Measurements from ENCODE around the gene STRIT1.

- TF ChIP-seq, protein P1, sequence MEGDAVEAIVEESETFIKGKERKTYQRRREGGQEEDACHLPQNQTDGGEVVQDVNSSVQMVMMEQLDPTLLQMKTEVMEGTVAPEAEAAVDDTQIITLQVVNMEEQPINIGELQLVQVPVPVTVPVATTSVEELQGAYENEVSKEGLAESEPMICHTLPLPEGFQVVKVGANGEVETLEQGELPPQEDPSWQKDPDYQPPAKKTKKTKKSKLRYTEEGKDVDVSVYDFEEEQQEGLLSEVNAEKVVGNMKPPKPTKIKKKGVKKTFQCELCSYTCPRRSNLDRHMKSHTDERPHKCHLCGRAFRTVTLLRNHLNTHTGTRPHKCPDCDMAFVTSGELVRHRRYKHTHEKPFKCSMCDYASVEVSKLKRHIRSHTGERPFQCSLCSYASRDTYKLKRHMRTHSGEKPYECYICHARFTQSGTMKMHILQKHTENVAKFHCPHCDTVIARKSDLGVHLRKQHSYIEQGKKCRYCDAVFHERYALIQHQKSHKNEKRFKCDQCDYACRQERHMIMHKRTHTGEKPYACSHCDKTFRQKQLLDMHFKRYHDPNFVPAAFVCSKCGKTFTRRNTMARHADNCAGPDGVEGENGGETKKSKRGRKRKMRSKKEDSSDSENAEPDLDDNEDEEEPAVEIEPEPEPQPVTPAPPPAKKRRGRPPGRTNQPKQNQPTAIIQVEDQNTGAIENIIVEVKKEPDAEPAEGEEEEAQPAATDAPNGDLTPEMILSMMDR (IDR thresholded peaks at IDR 0.05) = no peak
- TF ChIP-seq POLR2AphosphoS5 (IDR thresholded peaks at IDR 0.05; ENCODE audit: low read depth, low read length) = no peak
- TF ChIP-seq, protein P2, sequence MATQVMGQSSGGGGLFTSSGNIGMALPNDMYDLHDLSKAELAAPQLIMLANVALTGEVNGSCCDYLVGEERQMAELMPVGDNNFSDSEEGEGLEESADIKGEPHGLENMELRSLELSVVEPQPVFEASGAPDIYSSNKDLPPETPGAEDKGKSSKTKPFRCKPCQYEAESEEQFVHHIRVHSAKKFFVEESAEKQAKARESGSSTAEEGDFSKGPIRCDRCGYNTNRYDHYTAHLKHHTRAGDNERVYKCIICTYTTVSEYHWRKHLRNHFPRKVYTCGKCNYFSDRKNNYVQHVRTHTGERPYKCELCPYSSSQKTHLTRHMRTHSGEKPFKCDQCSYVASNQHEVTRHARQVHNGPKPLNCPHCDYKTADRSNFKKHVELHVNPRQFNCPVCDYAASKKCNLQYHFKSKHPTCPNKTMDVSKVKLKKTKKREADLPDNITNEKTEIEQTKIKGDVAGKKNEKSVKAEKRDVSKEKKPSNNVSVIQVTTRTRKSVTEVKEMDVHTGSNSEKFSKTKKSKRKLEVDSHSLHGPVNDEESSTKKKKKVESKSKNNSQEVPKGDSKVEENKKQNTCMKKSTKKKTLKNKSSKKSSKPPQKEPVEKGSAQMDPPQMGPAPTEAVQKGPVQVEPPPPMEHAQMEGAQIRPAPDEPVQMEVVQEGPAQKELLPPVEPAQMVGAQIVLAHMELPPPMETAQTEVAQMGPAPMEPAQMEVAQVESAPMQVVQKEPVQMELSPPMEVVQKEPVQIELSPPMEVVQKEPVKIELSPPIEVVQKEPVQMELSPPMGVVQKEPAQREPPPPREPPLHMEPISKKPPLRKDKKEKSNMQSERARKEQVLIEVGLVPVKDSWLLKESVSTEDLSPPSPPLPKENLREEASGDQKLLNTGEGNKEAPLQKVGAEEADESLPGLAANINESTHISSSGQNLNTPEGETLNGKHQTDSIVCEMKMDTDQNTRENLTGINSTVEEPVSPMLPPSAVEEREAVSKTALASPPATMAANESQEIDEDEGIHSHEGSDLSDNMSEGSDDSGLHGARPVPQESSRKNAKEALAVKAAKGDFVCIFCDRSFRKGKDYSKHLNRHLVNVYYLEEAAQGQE (IDR thresholded peaks at IDR 0.05; ENCODE audit: insufficient read depth in 1 of 2, low read depth in 2 of 2, low read length in 1 of 2) = no peak
These were observed 44.8 kb downstream of the STRIT1 start for GRCh38 chr3:155248531-155249187.

All from Panc1 (cell line).